Fibroblast of lung (primary cell): ENCODE measurements around the gene MS4A8. TPM values are rescaled to one million over a fixed set of nuclear protein-coding genes. Genes with fewer than 3 reads are reported as not detected.

ENCODE experiments used
- DNase-seq, 2 donors: peaks; one replicate each; pipeline versions ENCODE4 v3.0.0 to v3.0.0-alpha.2; 2010; ENCODE audit warnings: low read depth in 2 of 2
- H2AFZ ChIP-seq: 2 replicates; pipeline ENCODE4 v1.5.1; 2012; ENCODE audit warnings: low read length, control low read depth, inconsistent platforms
- H3K27ac ChIP-seq: 2 replicates; pipeline ENCODE4 v1.5.1; 2011; ENCODE audit warnings: low read length, control low read depth; ENCODE audit not compliant: insufficient read depth
- H3K27me3 ChIP-seq: 2 replicates; pipeline ENCODE4 v1.5.1; 2011; ENCODE audit warnings: mild to moderate bottlenecking, low read length; ENCODE audit not compliant: control insufficient read depth, insufficient read depth
- H3K36me3 ChIP-seq: 2 replicates; pipeline ENCODE4 v1.5.1; 2011; ENCODE audit warnings: low read length; ENCODE audit not compliant: control insufficient read depth, insufficient read depth
- H3K4me1 ChIP-seq: 2 replicates; pipeline ENCODE4 v1.5.1; 2011; ENCODE audit warnings: low read length; ENCODE audit not compliant: control insufficient read depth, insufficient read depth; ENCODE audit errors: extremely low read depth
- H3K4me2 ChIP-seq: 2 replicates; pipeline ENCODE4 v1.5.1; 2011; ENCODE audit warnings: low read length, control low read depth; ENCODE audit not compliant: insufficient read depth; ENCODE audit errors: extremely low read depth
- H3K4me3 ChIP-seq, 4 experiments: fragments of 200-600 bp in 1 of 4; sonication (generic) in 1 of 4; replicated peaks in 1 of 4; 2 replicates each; pipeline ENCODE4 v1.5.1; 2011 to 2016; ENCODE audit warnings: low read length in 4 of 4, low read depth in 3 of 4, mild to moderate bottlenecking in 3 of 4, control low read depth in 2 of 4, inconsistent platforms in 1 of 4, mixed read lengths in 1 of 4; ENCODE audit not compliant: insufficient read depth in 1 of 4; ENCODE audit errors: control extremely low read depth in 1 of 4
- H3K79me2 ChIP-seq: 2 replicates; pipeline ENCODE4 v1.5.1; 2012; ENCODE audit warnings: mild to moderate bottlenecking, low read length, inconsistent platforms; ENCODE audit not compliant: control insufficient read depth, insufficient read depth
- H3K9ac ChIP-seq: 2 replicates; pipeline ENCODE4 v1.5.1; 2011; ENCODE audit warnings: mild to moderate bottlenecking, low read length, control low read depth; ENCODE audit not compliant: insufficient read depth
- H3K9me3 ChIP-seq: 2 replicates; pipeline ENCODE4 v1.5.1; 2012; ENCODE audit warnings: low read depth, low read length; ENCODE audit not compliant: control insufficient read depth, insufficient read depth
- H4K20me1 ChIP-seq: 2 replicates; pipeline ENCODE4 v1.5.1; 2011; ENCODE audit warnings: low read length; ENCODE audit not compliant: control insufficient read depth, insufficient read depth; ENCODE audit errors: extremely low read depth
- EZH2 ChIP-seq: IDR thresholded peaks from 2 replicates; pipeline ENCODE4 v1.5.1; 2012; ENCODE audit warnings: low read length, control low read depth, mild to moderate bottlenecking; ENCODE audit errors: missing control alignments
- polyA plus RNA-seq, 2 donors: library from polyadenylated mRNA; depleted of rRNA in 1 of 2; stranded (reverse) in 1 of 2; unstranded in 1 of 2; fragments of >200 nt; gene quantifications; 2 replicates each; pipeline ENCODE4 v1.2.1, GENCODE V29; 2011 to 2012; ENCODE audit warnings: missing spikeins in 1 of 2
- total RNA-seq: library from RNA; depleted of rRNA; stranded (reverse); fragments of >200 nt; gene quantifications from 2 replicates; pipeline ENCODE4 v1.2.1, GENCODE V29; 2014
- TF ChIP-seq, protein P1 (sequence below), 2 donors: IDR thresholded peaks in 1 of 2; conservative IDR thresholded peaks in 1 of 2; 1 replicate in 1 of 2; 2 replicates in 1 of 2; pipeline ENCODE4 v1.5.1; 2011 to 2012; ENCODE audit warnings: low read length in 2 of 2, control low read depth in 1 of 2, inconsistent platforms in 1 of 2, low read depth in 1 of 2, mild to moderate bottlenecking in 1 of 2

MS4A8 gene
- total and polyA plus RNA-seq, 2 donors (not counting 1 experiment from before 2014, with no cell fraction given) = not detected

DNA sequence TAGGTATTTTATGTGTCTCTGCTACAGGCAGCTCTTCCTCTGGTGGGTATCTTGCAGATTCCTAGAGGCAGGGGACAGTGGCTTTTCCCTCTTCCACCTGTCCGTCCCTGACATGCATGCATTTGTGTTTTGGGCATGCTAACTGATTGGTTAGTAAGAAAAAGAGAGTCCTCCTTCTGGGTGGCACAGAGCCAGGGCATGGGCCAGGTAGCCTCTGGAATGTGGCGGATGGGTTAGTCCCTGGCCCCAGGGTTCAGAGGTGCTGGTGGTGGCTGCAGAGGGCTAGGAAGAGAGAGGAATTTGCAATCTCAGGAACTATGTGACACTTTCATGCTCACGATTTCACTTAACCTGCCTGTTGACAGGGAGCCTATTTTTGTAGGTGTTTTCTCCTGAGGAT, 51.5 kb downstream of the MS4A8 start:
- Histone ChIP-seq H4K20me1 (no peaks in the 10 kb centered on the region), H2AFZ (no peak overlapping the region), H3K4me2 (no peak overlapping the region), H3K27ac (no peak overlapping the region), H3K4me3 (no peak overlapping the region), H3K9me3 (no peaks in the 10 kb centered on the region), H3K9ac (no peak overlapping the region), H3K79me2 (no peaks in the 10 kb centered on the region), H3K4me1 (no peaks in the 10 kb centered on the region), H3K27me3 (no peaks in the 10 kb centered on the region), H3K36me3 (no peaks in the 10 kb centered on the region)
- DNase-seq = no peak
- no peak for TF ChIP-seq EZH2
- TF ChIP-seq, protein P1, sequence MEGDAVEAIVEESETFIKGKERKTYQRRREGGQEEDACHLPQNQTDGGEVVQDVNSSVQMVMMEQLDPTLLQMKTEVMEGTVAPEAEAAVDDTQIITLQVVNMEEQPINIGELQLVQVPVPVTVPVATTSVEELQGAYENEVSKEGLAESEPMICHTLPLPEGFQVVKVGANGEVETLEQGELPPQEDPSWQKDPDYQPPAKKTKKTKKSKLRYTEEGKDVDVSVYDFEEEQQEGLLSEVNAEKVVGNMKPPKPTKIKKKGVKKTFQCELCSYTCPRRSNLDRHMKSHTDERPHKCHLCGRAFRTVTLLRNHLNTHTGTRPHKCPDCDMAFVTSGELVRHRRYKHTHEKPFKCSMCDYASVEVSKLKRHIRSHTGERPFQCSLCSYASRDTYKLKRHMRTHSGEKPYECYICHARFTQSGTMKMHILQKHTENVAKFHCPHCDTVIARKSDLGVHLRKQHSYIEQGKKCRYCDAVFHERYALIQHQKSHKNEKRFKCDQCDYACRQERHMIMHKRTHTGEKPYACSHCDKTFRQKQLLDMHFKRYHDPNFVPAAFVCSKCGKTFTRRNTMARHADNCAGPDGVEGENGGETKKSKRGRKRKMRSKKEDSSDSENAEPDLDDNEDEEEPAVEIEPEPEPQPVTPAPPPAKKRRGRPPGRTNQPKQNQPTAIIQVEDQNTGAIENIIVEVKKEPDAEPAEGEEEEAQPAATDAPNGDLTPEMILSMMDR (conservative IDR thresholded peaks at IDR 0.05 in 1 of 2, IDR thresholded peaks at IDR 0.05 in 1 of 2; ENCODE audit: low read depth in 1 of 2, low read length in 2 of 2) = no peak

DNA sequence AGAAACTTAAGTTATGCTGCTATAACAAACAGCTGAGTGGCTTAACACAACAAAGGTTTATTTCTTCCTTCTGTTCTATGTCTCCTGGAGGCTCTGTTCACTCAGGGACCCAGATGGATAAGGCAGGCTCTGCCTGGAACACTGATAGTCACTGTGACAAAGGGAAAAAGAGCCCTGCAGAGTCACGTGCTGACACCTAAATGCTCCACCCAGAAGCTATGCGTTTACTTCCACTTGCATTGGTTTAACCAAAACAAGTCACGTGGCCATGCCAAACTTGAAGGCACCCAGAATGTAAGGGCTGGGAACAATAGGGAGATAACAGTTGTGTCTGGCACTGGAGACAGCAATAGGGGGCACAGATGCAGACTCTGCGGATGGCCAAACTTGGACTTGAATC, 53.9 kb downstream of the MS4A8 start:
- Histone ChIP-seq H3K27ac (no peak overlapping the region), H3K4me3 (no peak overlapping the region), H3K36me3 (no peaks in the 10 kb centered on the region), H3K4me1 (no peaks in the 10 kb centered on the region), H2AFZ (no peak overlapping the region), H3K9ac (no peak overlapping the region), H3K27me3 (no peaks in the 10 kb centered on the region), H4K20me1 (no peaks in the 10 kb centered on the region), H3K4me2 (no peak overlapping the region), H3K9me3 (no peaks in the 10 kb centered on the region), H3K79me2 (no peaks in the 10 kb centered on the region)
- no peak for DNase-seq
- no peak for TF ChIP-seq EZH2
- TF ChIP-seq, protein P1 (conservative IDR thresholded peaks at IDR 0.05 in 1 of 2, IDR thresholded peaks at IDR 0.05 in 1 of 2; ENCODE audit: low read depth in 1 of 2, low read length in 2 of 2) = no peak

DNA sequence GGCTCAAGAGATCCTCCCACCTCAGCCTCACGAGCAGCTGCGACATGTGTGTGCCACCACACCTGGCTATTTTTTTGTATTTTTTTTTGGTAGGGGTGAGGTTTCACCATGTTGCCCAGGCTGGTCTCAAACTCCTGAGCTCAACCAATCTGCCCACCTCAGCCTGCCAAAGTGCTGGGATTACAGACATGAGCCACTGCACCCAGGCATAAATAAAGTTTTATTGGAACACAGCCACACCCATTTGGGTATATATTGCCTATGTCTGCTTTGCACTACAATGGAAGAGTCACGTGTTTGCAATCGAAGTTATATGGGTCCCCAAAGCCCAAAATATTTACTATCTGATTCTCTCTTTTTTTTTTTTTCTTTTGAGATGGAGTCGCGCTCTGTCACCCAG, 55.5 kb downstream of the MS4A8 start:
- Histone ChIP-seq H3K4me1 (no peaks in the 10 kb centered on the region), H3K9me3 (no peaks in the 10 kb centered on the region), H3K27me3 (no peaks in the 10 kb centered on the region), H3K36me3 (no peaks in the 10 kb centered on the region), H3K27ac (no peak overlapping the region), H2AFZ (no peak overlapping the region), H3K79me2 (no peaks in the 10 kb centered on the region), H4K20me1 (no peaks in the 10 kb centered on the region), H3K4me2 (no peak overlapping the region), H3K4me3 (no peak overlapping the region), H3K9ac (no peak overlapping the region)
- no peak for TF ChIP-seq EZH2
- TF ChIP-seq, protein P1 (conservative IDR thresholded peaks at IDR 0.05 in 1 of 2, IDR thresholded peaks at IDR 0.05 in 1 of 2; ENCODE audit: low read depth in 1 of 2, low read length in 2 of 2) = no peak
- no peak for DNase-seq
